H1 (cell line): ENCODE results near the gene NEK9. TPM values are rescaled to one million over a fixed set of nuclear protein-coding genes. Genes with fewer than 3 reads are reported as not detected.

Experiments
- ASH2L ChIP-seq: fragments of 200-600, 300-600 bp; sonication (generic); IDR thresholded peaks from one replicate; pipeline ENCODE4 v1.7.1; 2017; ENCODE audit warnings: low read length
- CREB1 ChIP-seq: IDR thresholded peaks from 2 replicates; pipeline ENCODE4 v1.6.1; 2012; ENCODE audit warnings: inconsistent platforms
- GABPA ChIP-seq: IDR thresholded peaks from 2 replicates; pipeline ENCODE4 v1.6.1; 2011; ENCODE audit warnings: mild to moderate bottlenecking, low read length, moderate library complexity, borderline replicate concordance; ENCODE audit not compliant: insufficient read depth
- RAD21 ChIP-seq, 2 experiments: IDR thresholded peaks in 1 of 2; conservative IDR thresholded peaks in 1 of 2; 2 replicates each; pipeline ENCODE4 v1.6.1; 2011; ENCODE audit warnings: low read depth in 2 of 2, low read length in 2 of 2, improper control_type of control experiment in 1 of 2, inconsistent platforms in 1 of 2, mild to moderate bottlenecking in 1 of 2, moderate library complexity in 1 of 2
- polyA plus RNA-seq, 7 experiments: library from polyadenylated mRNA; depleted of rRNA in 3 of 7; stranded (reverse) in 5 of 7; unstranded in 2 of 7; fragments of >200 nt in 5 of 7; fragments of 200-250 nt in 2 of 7; gene quantifications; 1 replicate in 5 of 7; 2 replicates in 1 of 7; 4 replicates in 1 of 7; pipeline versions ENCODE4 v1.2.1 to v1.2.3, GENCODE V29; 2011 to 2013; ENCODE audit warnings: missing spikeins in 2 of 7, mixed read lengths in 2 of 7
- total RNA-seq: library from RNA; stranded (reverse); fragmentation: NEBNext Ultra II Directional; extraction: Animal tissue kit (Norgen Biotek cat#: 25700); gene quantifications from 2 replicates; pipeline ENCODE4 v1.2.1, GENCODE V29; 2021

NEK9 gene
- total and polyA plus RNA-seq, 2 of the 8 experiments (the other 6 are each of a cell fraction or from before 2014, with no cell fraction given), result 16.0 to 43.6 TPM

- no peak for TF ChIP-seq GABPA
- no peak for TF ChIP-seq RAD21 (IDR thresholded peaks at IDR 0.05 in 1 of 2, conservative IDR thresholded peaks at IDR 0.05 in 1 of 2; ENCODE audit: low read depth in 2 of 2, low read length in 2 of 2)
- TF ChIP-seq ASH2L, result no peak
- no peak for TF ChIP-seq CREB1
These were observed 35.6 kb downstream of the NEK9 start (continued) for GRCh38 chr14:75091251-75091650.
